Measurements from ENCODE around the gene RNF167.

The RNF167 gene

GRCh38 chr17:4940555-4941318, 669 bp downstream of the RNF167 start:
- DNase-seq = no peak

GRCh38 chr17:4941319-4941610, 1.2 kb downstream of the RNF167 start:
- DNase-seq = no peak

GRCh38 chr17:4942760-4943508, 2.9 kb downstream of the RNF167 start:
- DNase-seq = no peak

- no peak for DNase-seq
These were observed 4.1 kb downstream of the RNF167 start for GRCh38 chr17:4944163-4944553.

GRCh38 chr17:4944554-4945175, 4.6 kb downstream of the RNF167 start:
- no peak for DNase-seq

- DNase-seq = no peak
These were observed 5.3 kb downstream of the RNF167 start for GRCh38 chr17:4945176-4945943.

- no peak for DNase-seq
These were observed 5.8 kb downstream of the RNF167 start for GRCh38 chr17:4945944-4946280.

- DNase-seq = no peak
These were observed 6.4 kb downstream of the RNF167 start for GRCh38 chr17:4946312-4946976.

GRCh38 chr17:4947010-4947410, 6.9 kb downstream of the RNF167 start:
- DNase-seq = no peak

GRCh38 chr17:4947411-4948165, 7.5 kb downstream of the RNF167 start:
- no peak for DNase-seq

GRCh38 chr17:4948166-4948930, 8.3 kb downstream of the RNF167 start, which contains the start of gene PFN1:
Gene PFN1, minus strand, starts transcription at chr17:4948530. Its CDS starts 136 bp downstream, at chr17:4948394.
- DNase-seq = peak; percentile 93

- peak; percentile 93 for DNase-seq
These were observed 8.9 kb downstream of the RNF167 start for GRCh38 chr17:4948931-4949320.

GRCh38 chr17:4949321-4950074, 9.4 kb downstream of the RNF167 start:
- DNase-seq = peak; percentile 43

- DNase-seq = no peak
These were observed 10.1 kb downstream of the RNF167 start for GRCh38 chr17:4950075-4950745.

GRCh38 chr17:4950746-4951204, 10.7 kb downstream of the RNF167 start, which contains the start of gene ENO3:
Gene ENO3, plus strand, starts transcription at chr17:4951119. Its CDS starts 711 bp downstream, at chr17:4951830.
- DNase-seq = peak; percentile 33

- DNase-seq = no peak
These were observed 11.4 kb downstream of the RNF167 start for GRCh38 chr17:4951486-4951885.

GRCh38 chr17:4953451-4953961, 13.4 kb downstream of the RNF167 start:
- no peak for DNase-seq

GRCh38 chr17:4955091-4955490, 15.0 kb downstream of the RNF167 start:
- no peak for DNase-seq

- DNase-seq = no peak
These were observed 16.5 kb downstream of the RNF167 start for GRCh38 chr17:4956493-4957061.
